B cell (primary cell): Measurements from ENCODE around the gene CSRP3. TPM values are rescaled to one million over a fixed set of nuclear protein-coding genes. Genes with fewer than 3 reads are reported as not detected.

ENCODE experiments used
- ATAC-seq: fragments of 200-7000 bp; cut with Tn5 transposase; one replicate; pipeline ENCODE4 v1.10.0; 2021; ENCODE audit warnings: low read depth, mild to moderate bottlenecking, moderate number of reproducible peaks, moderate library complexity
- CTCF ChIA-PET: fragments of 350-600 bp; sonication (Branson Sonifier 250); formaldehyde crosslinking; loops from one replicate; lab custom pipeline; 2021; ENCODE audit warnings: antibody characterized with exemption, inconsistent platforms; lab: Charles Lee
- POLR2A ChIA-PET: fragments of 350-600 bp; sonication (Branson Sonifier 250); formaldehyde crosslinking; loops from one replicate; lab custom pipeline; 2021; ENCODE audit warnings: antibody characterized with exemption; lab: Charles Lee
- DNase-seq: peaks from one replicate; pipeline ENCODE4 v3.0.0; 2013
- H2AFZ ChIP-seq: 2 replicates; pipeline ENCODE4 v1.6.1; 2012; ENCODE audit warnings: mild to moderate bottlenecking, low read depth, low read length; ENCODE audit not compliant: insufficient read depth, poor library complexity, severe bottlenecking
- H3K27ac ChIP-seq, 2 donors: 1 replicate in 1 of 2; 2 replicates in 1 of 2; pipeline ENCODE4 v1.5.1; 2012 to 2013; ENCODE audit warnings: low read length in 2 of 2, mild to moderate bottlenecking in 2 of 2, moderate library complexity in 1 of 2
- H3K27me3 ChIP-seq, 4 experiments: fragments of 200-600 bp in 1 of 4; sonication (generic) in 1 of 4; replicated peaks in 1 of 4; 1 replicate in 2 of 4; 2 replicates in 2 of 4; pipeline versions ENCODE4 v1.6.1 to v1.7.0; 2013 to 2016; ENCODE audit warnings: low read length in 3 of 4, mild to moderate bottlenecking in 2 of 4, mixed read lengths in 1 of 4, moderate library complexity in 1 of 4; ENCODE audit not compliant: insufficient read depth in 4 of 4, control insufficient read depth in 3 of 4; ENCODE audit errors: control extremely low read depth in 1 of 4
- H3K36me3 ChIP-seq, 2 experiments: replicated peaks in 1 of 2; 1 replicate in 1 of 2; 2 replicates in 1 of 2; pipeline versions ENCODE4 v1.6.1 to v1.7.1; 2013; ENCODE audit warnings: low read length in 1 of 2; ENCODE audit not compliant: insufficient read depth in 2 of 2, control insufficient read depth in 1 of 2; ENCODE audit errors: control extremely low read depth in 1 of 2, extremely low read depth in 1 of 2
- H3K4me1 ChIP-seq, 2 donors: fragments of 200-600 bp in 1 of 2; sonication (generic) in 1 of 2; 1 replicate in 1 of 2; 2 replicates in 1 of 2; pipeline versions ENCODE4 v1.5.1 to v1.6.1; 2013 to 2017; ENCODE audit warnings: low read length in 2 of 2; ENCODE audit not compliant: control insufficient read depth in 2 of 2, insufficient read depth in 2 of 2
- H3K4me2 ChIP-seq: replicated peaks from 2 replicates; pipeline ENCODE3; 2012; ENCODE audit warnings: mild to moderate bottlenecking, low read depth, low read length; ENCODE audit not compliant: poor library complexity, severe bottlenecking
- H3K4me3 ChIP-seq, 5 experiments: fragments of 200-600 bp in 1 of 5; sonication (generic) in 1 of 5; 1 replicate in 3 of 5; 2 replicates in 2 of 5; pipeline versions ENCODE4 v1.5.1 to v1.7.0; 2011 to 2016; ENCODE audit warnings: low read length in 4 of 5, mild to moderate bottlenecking in 4 of 5, low read depth in 2 of 5, control low read depth in 1 of 5, moderate library complexity in 1 of 5; ENCODE audit not compliant: insufficient read depth in 1 of 5; ENCODE audit errors: control extremely low read depth in 1 of 5, extremely low read depth in 1 of 5
- H3K79me2 ChIP-seq: fragments of 200-600 bp; sonication (generic); one replicate; pipeline ENCODE4 v1.6.0; 2016; ENCODE audit warnings: low read length; ENCODE audit not compliant: control insufficient read depth, insufficient read depth
- H3K9ac ChIP-seq: fragments of 200-600 bp; sonication (generic); 2 replicates; pipeline ENCODE4 v1.6.1; 2017; ENCODE audit warnings: mild to moderate bottlenecking, low read length, moderate library complexity
- H3K9me3 ChIP-seq, 3 donors: one replicate each; pipeline versions ENCODE4 v1.6.1 to v1.7.1; 2013; ENCODE audit warnings: low read length in 2 of 3; ENCODE audit not compliant: control insufficient read depth in 2 of 3, insufficient read depth in 1 of 3; ENCODE audit errors: control extremely low read depth in 1 of 3
- H4K20me1 ChIP-seq: 2 replicates; pipeline ENCODE4 v1.6.0; 2012; ENCODE audit warnings: mild to moderate bottlenecking, low read length; ENCODE audit not compliant: insufficient read depth, control insufficient read depth, poor library complexity, severe bottlenecking
- H3K27ac Mint-ChIP-seq: one replicate; pipeline ENCODE4 v1.8.0; 2021; ENCODE audit warnings: mixed read lengths
- H3K27me3 Mint-ChIP-seq: one replicate; pipeline ENCODE4 v1.8.0; 2021; ENCODE audit warnings: mixed read lengths
- H3K4me1 Mint-ChIP-seq: one replicate; pipeline ENCODE4 v1.8.0; 2021; ENCODE audit warnings: mixed read lengths
- H3K4me3 Mint-ChIP-seq: one replicate; pipeline ENCODE4 v1.8.0; 2021; ENCODE audit warnings: mixed read lengths
- H3K9me3 Mint-ChIP-seq: one replicate; pipeline ENCODE4 v1.8.0; 2022; ENCODE audit warnings: mixed read lengths; ENCODE audit not compliant: insufficient read depth
- CTCF ChIP-seq: fragments of 200-600 bp; IDR thresholded peaks from one replicate; pipeline ENCODE4 v1.8.0; 2022; ENCODE audit warnings: antibody characterized with exemption, mild to moderate bottlenecking
- EZH2 ChIP-seq: IDR thresholded peaks from 2 replicates; pipeline ENCODE4 v1.6.1; 2012; ENCODE audit warnings: borderline replicate concordance, low read depth, mild to moderate bottlenecking, moderate library complexity, low read length; ENCODE audit not compliant: insufficient read depth, poor library complexity, severe bottlenecking
- WGBS: methylation state at CpG from one replicate; pipeline ENCODE4 v1.1.5; 2013; ENCODE audit warnings: missing lambda C conversion rate; ENCODE audit not compliant: insufficient coverage; 5-methylcytosine and 5-hydroxymethylcytosine counted together
- intact Hi-C: fragments of 100-400 bp; cut with micrococcal nuclease; formaldehyde crosslinking; loops from one replicate; pipeline ENCODE4 v1.10.0; 2022
- polyA plus RNA-seq: library from polyadenylated mRNA; depleted of rRNA; stranded (reverse); fragments of >200 nt; gene quantifications from 2 replicates; pipeline ENCODE4 v1.2.3, GENCODE V29; 2012
- total RNA-seq, 2 donors: library from RNA; stranded (reverse); fragments of 120-200 nt in 1 of 2; gene quantifications; 1 replicate in 1 of 2; 2 replicates in 1 of 2; pipeline versions ENCODE4 v1.2.3 to v1.2.4, GENCODE V29; 2013 to 2022

The CSRP3 gene
- total and polyA plus RNA-seq, 2 donors (not counting 1 experiment from before 2014, with no cell fraction given), result not detected

GRCh38 chr11:19193916-19194315 lies 7.9 kb downstream of the CSRP3 start:
- no peak overlapping the region for H3K27ac Mint-ChIP-seq
- H4K20me1 ChIP-seq, result no peaks in the 10 kb centered on the region
- DNase-seq (no peak), ATAC-seq (no peak)
- H3K9me3 ChIP-seq, result no peaks in the 10 kb centered on the region
- H3K9ac ChIP-seq, result no peak overlapping the region
- no peaks in the 10 kb centered on the region for H3K4me1 Mint-ChIP-seq
- no peak overlapping the region for H2AFZ ChIP-seq
- H3K9me3 Mint-ChIP-seq, result no peaks in the 10 kb centered on the region
- no CpG with 5 or more reads among the region's 2 CpGs for WGBS
- H3K4me1 ChIP-seq, result no peaks in the 10 kb centered on the region
- CTCF ChIA-PET, result no interaction called here
- no peak overlapping the region for H3K4me2 ChIP-seq
- H3K4me3 ChIP-seq, result no peak overlapping the region
- no peak for TF ChIP-seq CTCF
- TF ChIP-seq EZH2, result no peak
- no peaks in the 10 kb centered on the region for H3K27me3 Mint-ChIP-seq
- intact Hi-C loops, result no loop called here
- no peaks in the 10 kb centered on the region for H3K79me2 ChIP-seq
- H3K4me3 Mint-ChIP-seq, result no peak overlapping the region
- H3K36me3 ChIP-seq, result no peaks in the 10 kb centered on the region
- no peaks in the 10 kb centered on the region for H3K27me3 ChIP-seq
- POLR2A ChIA-PET, result no interaction called here
- H3K27ac ChIP-seq, result no peak overlapping the region

- Histone ChIP-seq H3K4me1 (no peaks in the 10 kb centered on the region), H3K36me3 (no peaks in the 10 kb centered on the region), H2AFZ (no peak overlapping the region), H3K79me2 (no peaks in the 10 kb centered on the region), H3K9me3 (no peaks in the 10 kb centered on the region), H3K9ac (no peak overlapping the region), H3K27ac (no peak overlapping the region), H3K27me3 (no peaks in the 10 kb centered on the region), H3K4me2 (no peak overlapping the region), H4K20me1 (no peaks in the 10 kb centered on the region), H3K4me3 (no peak overlapping the region)
- no peak overlapping the region for H3K27ac Mint-ChIP-seq
- 94% methylated on average over 6 of the region's 7 CpGs for WGBS
- intact Hi-C loops, result no loop called here
- ChIA-PET CTCF (no interaction called here), POLR2A (no interaction called here)
- H3K4me1 Mint-ChIP-seq, result no peaks in the 10 kb centered on the region
- no peak overlapping the region for H3K4me3 Mint-ChIP-seq
- no peak for ATAC-seq
- no peak for TF ChIP-seq CTCF
- no peak for TF ChIP-seq EZH2
- no peaks in the 10 kb centered on the region for H3K27me3 Mint-ChIP-seq
- no peak for DNase-seq
- H3K9me3 Mint-ChIP-seq, result no peaks in the 10 kb centered on the region
Observed at GRCh38 chr11:19191530-19192169, 10.1 kb downstream of the CSRP3 start.
